ENCODE measurements around the gene ADGRL1. TPM values are rescaled to one million over a fixed set of nuclear protein-coding genes. Genes with fewer than 3 reads are reported as not detected.

Gene ADGRL1
- total and polyA plus RNA-seq, 9 of the 15 experiments (the other 6 are each of a cell fraction or from before 2014, with no cell fraction given) = 0.14 to 37.0 (median 8.6) TPM

- TF ChIP-seq ARID4B (CRISPR knock-in tag; IDR thresholded peaks at IDR 0.05) = peak; percentile 21; the same call in 1 of the 2 replicates
- no peak for TF ChIP-seq ELF4 (CRISPR knock-in tag; IDR thresholded peaks at IDR 0.05)
- no peak for TF ChIP-seq JUNB (CRISPR knock-in tag; conservative IDR thresholded peaks at IDR 0.05)
- no peak for TF ChIP-seq SFPQ (IDR thresholded peaks at IDR 0.05; ENCODE audit: low read depth, low read length)
- no peak for TF ChIP-seq TCF15 (CRISPR knock-in tag; IDR thresholded peaks at IDR 0.05)
- peak; percentile 81; the same call in 1 of the 2 replicates for TF ChIP-seq ESRRA (IDR thresholded peaks at IDR 0.05; ENCODE audit: borderline replicate concordance, low read depth)
- TF ChIP-seq MLLT1 (IDR thresholded peaks at IDR 0.05) = peak in 1 of 2 experiments; percentile 72; a peak in 2 of 4 replicates
- TF ChIP-seq ETV1 (tag; conservative IDR thresholded peaks at IDR 0.05; ENCODE audit: low read depth) = 0 out of 2 replicates have a peak, but pooled peaks have one; percentile 30
- TF ChIP-seq POLR3G (IDR thresholded peaks at IDR 0.05; ENCODE audit: extremely low read depth, insufficient read length, insufficient replicate concordance) = no peak
- TF ChIP-seq USF1 (CRISPR knock-in tag; IDR thresholded peaks at IDR 0.05) = no peak
- TF ChIP-seq ZMIZ1 (IDR thresholded peaks at IDR 0.05; ENCODE audit: low read depth in 2 of 2, low read length in 2 of 2) = peak in 1 of 2 experiments; percentile 57; a peak in 1 of 4 replicates
These were observed 63.4 kb downstream of the ADGRL1 start (continued) for GRCh38 chr19:14142262-14143190.
